MCF 10A (cell line): Measurements from ENCODE around the gene PALMD. TPM values are rescaled to one million over a fixed set of nuclear protein-coding genes. Genes with fewer than 3 reads are reported as not detected.
A peak's percentile ranks its signal among the peaks of the same experiment; 100 is the strongest.

Source experiments
- BruUV-seq: library from RNA; stranded (reverse); fragments of 400-500 nt; replicated peaks from 2 replicates; lab custom pipeline; 2021; lab: Mats Ljungman, UMichigan
- CTCF ChIA-PET: fragments of 300-600 bp; sonication (Branson Sonifier 250); formaldehyde crosslinking; extraction: SDS; loops from one replicate; lab custom pipeline; 2021; ENCODE audit warnings: antibody characterized with exemption, inconsistent platforms; lab: Yijun Ruan, JAX
- POLR2A ChIA-PET: fragments of 300-600, 350-650 bp; sonication (Branson Sonifier 250); formaldehyde crosslinking; extraction: SDS; loops from one replicate; lab custom pipeline; 2020; ENCODE audit warnings: antibody characterized with exemption, inconsistent platforms; lab: Yijun Ruan, JAX
- DNase-seq: peaks from one replicate; pipeline ENCODE4 v3.0.0-alpha.2; 2018; ENCODE audit not compliant: unreplicated experiment
- H3K27ac Mint-ChIP-seq: one replicate; pipeline ENCODE4 v1.8.0; 2022; ENCODE audit warnings: mild to moderate bottlenecking, low read depth, mixed read lengths; ENCODE audit not compliant: unreplicated experiment
- H3K27me3 Mint-ChIP-seq: one replicate; pipeline ENCODE4 v1.8.0; 2022; ENCODE audit warnings: mixed read lengths; ENCODE audit not compliant: insufficient read depth, unreplicated experiment
- H3K36me3 Mint-ChIP-seq: one replicate; pipeline ENCODE4 v1.8.0; 2022; ENCODE audit warnings: mild to moderate bottlenecking, moderate library complexity, mixed read lengths; ENCODE audit not compliant: insufficient read depth, unreplicated experiment
- H3K4me1 Mint-ChIP-seq: one replicate; pipeline ENCODE4 v1.8.0; 2022; ENCODE audit warnings: mixed read lengths; ENCODE audit not compliant: insufficient read depth, unreplicated experiment
- H3K4me3 Mint-ChIP-seq: one replicate; pipeline ENCODE4 v1.8.0; 2022; ENCODE audit warnings: mild to moderate bottlenecking, moderate library complexity, mixed read lengths; ENCODE audit not compliant: unreplicated experiment
- H3K9me3 Mint-ChIP-seq: one replicate; pipeline ENCODE4 v1.8.0; 2022; ENCODE audit warnings: mixed read lengths; ENCODE audit not compliant: unreplicated experiment
- intact Hi-C: fragments of 100-400 bp; cut with micrococcal nuclease; formaldehyde crosslinking; loops from 2 replicates; pipeline ENCODE4 v1.14.1; 2022
- total RNA-seq: library from RNA; stranded (reverse); gene quantifications from 2 replicates; pipeline ENCODE4 v1.2.3, GENCODE V29; 2022
- TF ChIP-seq, protein P1 (sequence below): fragments of 200-600 bp; IDR thresholded peaks from one replicate; pipeline ENCODE4 v1.8.0; 2022; ENCODE audit warnings: antibody characterized with exemption, mild to moderate bottlenecking; ENCODE audit not compliant: unreplicated experiment

Gene PALMD
- total RNA-seq, 1 experiment from 2014 or later = 0.33 TPM

GRCh38 chr1:99704356-99704816 lies 58.5 kb downstream of the PALMD start:
- H3K4me3 Mint-ChIP-seq = no peak overlapping the region
- ChIA-PET POLR2A (interaction anchor here (0.6 kb wide), 1 partner anchor 34 kb away, joined by 4 read pairs; no protein-coding TSS in a partner anchor), CTCF (interaction anchor here (0.7 to 4.2 kb wide), 11 partner anchors 11 to 910 kb away, joined by 3 to 37 read pairs (median 6); no protein-coding TSS in a partner anchor)
- H3K27me3 Mint-ChIP-seq = no peaks in the 10 kb centered on the region
- no peak for DNase-seq
- no peak overlapping the region for H3K27ac Mint-ChIP-seq
- intact Hi-C loops = loop anchor here (10.0 kb wide), 1 partner anchor 820 kb away; no protein-coding TSS in a partner anchor
- peaks cover 7% of the 10 kb centered on the region for H3K36me3 Mint-ChIP-seq
- H3K9me3 Mint-ChIP-seq = no peaks in the 10 kb centered on the region
- no peaks in the 10 kb centered on the region for H3K4me1 Mint-ChIP-seq
- TF ChIP-seq, protein P1, sequence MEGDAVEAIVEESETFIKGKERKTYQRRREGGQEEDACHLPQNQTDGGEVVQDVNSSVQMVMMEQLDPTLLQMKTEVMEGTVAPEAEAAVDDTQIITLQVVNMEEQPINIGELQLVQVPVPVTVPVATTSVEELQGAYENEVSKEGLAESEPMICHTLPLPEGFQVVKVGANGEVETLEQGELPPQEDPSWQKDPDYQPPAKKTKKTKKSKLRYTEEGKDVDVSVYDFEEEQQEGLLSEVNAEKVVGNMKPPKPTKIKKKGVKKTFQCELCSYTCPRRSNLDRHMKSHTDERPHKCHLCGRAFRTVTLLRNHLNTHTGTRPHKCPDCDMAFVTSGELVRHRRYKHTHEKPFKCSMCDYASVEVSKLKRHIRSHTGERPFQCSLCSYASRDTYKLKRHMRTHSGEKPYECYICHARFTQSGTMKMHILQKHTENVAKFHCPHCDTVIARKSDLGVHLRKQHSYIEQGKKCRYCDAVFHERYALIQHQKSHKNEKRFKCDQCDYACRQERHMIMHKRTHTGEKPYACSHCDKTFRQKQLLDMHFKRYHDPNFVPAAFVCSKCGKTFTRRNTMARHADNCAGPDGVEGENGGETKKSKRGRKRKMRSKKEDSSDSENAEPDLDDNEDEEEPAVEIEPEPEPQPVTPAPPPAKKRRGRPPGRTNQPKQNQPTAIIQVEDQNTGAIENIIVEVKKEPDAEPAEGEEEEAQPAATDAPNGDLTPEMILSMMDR = no peak
- BruUV-seq = no TSS peak

GRCh38 chr1:99705385-99705784 lies 59.5 kb downstream of the PALMD start:
- intact Hi-C loops = loop anchor here (5.0 to 10.0 kb wide), 3 partner anchors 208 to 821 kb away; no protein-coding TSS in a partner anchor
- no peaks in the 10 kb centered on the region for H3K4me1 Mint-ChIP-seq
- ChIA-PET CTCF (interaction anchor here (0.7 to 4.2 kb wide), 10 partner anchors 12 to 911 kb away, joined by 3 to 37 read pairs (median 6); no protein-coding TSS in a partner anchor), POLR2A (no interaction called here)
- TF ChIP-seq, protein P1 = no peak
- peaks cover 7% of the 10 kb centered on the region for H3K36me3 Mint-ChIP-seq
- no peaks in the 10 kb centered on the region for H3K9me3 Mint-ChIP-seq
- no peaks in the 10 kb centered on the region for H3K27me3 Mint-ChIP-seq
- no peak overlapping the region for H3K27ac Mint-ChIP-seq
- no peak overlapping the region for H3K4me3 Mint-ChIP-seq
- BruUV-seq = no TSS peak
- DNase-seq = no peak

- H3K4me3 Mint-ChIP-seq = no peak overlapping the region
- H3K4me1 Mint-ChIP-seq = no peaks in the 10 kb centered on the region
- H3K9me3 Mint-ChIP-seq = no peaks in the 10 kb centered on the region
- intact Hi-C loops = loop anchor here (1.0 to 10.0 kb wide), 7 partner anchors 210 to 958 kb away; no protein-coding TSS in a partner anchor
- POLR2A ChIA-PET = interaction anchor here (0.9 to 1.0 kb wide), 2 partner anchors 14 to 227 kb away, joined by 4 read pairs; no protein-coding TSS in a partner anchor
- DNase-seq = peak; percentile 73
- H3K27me3 Mint-ChIP-seq = no peaks in the 10 kb centered on the region
- peaks cover 7% of the 10 kb centered on the region for H3K36me3 Mint-ChIP-seq
- no TSS peak for BruUV-seq
- CTCF ChIA-PET = interaction anchor here (0.6 to 4.2 kb wide), 25 partner anchors 11 to 957 kb away, joined by 3 to 37 read pairs (median 3); no protein-coding TSS in a partner anchor
- TF ChIP-seq, protein P1 = peak; percentile 84
- H3K27ac Mint-ChIP-seq = no peak overlapping the region
These were observed 61.7 kb downstream of the PALMD start for GRCh38 chr1:99707535-99708142.

GRCh38 chr1:99710994-99711393 lies 65.1 kb downstream of the PALMD start:
- no TSS peak for BruUV-seq
- TF ChIP-seq, protein P1 = no peak
- H3K27ac Mint-ChIP-seq = no peak overlapping the region
- DNase-seq = no peak
- ChIA-PET POLR2A (no interaction called here), CTCF (interaction anchor here (0.7 to 2.1 kb wide), 5 partner anchors 28 to 962 kb away, joined by 5 to 8 read pairs (median 5); no protein-coding TSS in a partner anchor)
- H3K36me3 Mint-ChIP-seq = peaks cover 7% of the 10 kb centered on the region
- intact Hi-C loops = no loop called here
- H3K27me3 Mint-ChIP-seq = no peaks in the 10 kb centered on the region
- no peaks in the 10 kb centered on the region for H3K4me1 Mint-ChIP-seq
- no peaks in the 10 kb centered on the region for H3K9me3 Mint-ChIP-seq
- H3K4me3 Mint-ChIP-seq = no peak overlapping the region
